GM12891 (cell line): ENCODE results near the gene RAB14.
A peak's percentile ranks its signal among the peaks of the same experiment; 100 is the strongest.

Experiments used
- DNase-seq: peaks from one replicate; pipeline ENCODE4 v3.0.0; 2011; ENCODE audit warnings: low spot score; ENCODE audit not compliant: insufficient read length
- FAIRE-seq: peaks from 2 replicates; lab custom pipeline; 2011; peaks lifted over from hg19 to GRCh38; lab: Jason Lieb, UNC
- PAX5 ChIP-seq: IDR thresholded peaks from 2 replicates; pipeline ENCODE4 v1.6.1; 2011; ENCODE audit warnings: low read length, moderate library complexity, mild to moderate bottlenecking; ENCODE audit not compliant: insufficient read depth, severe bottlenecking
- POLR2A ChIP-seq: IDR thresholded peaks from 2 replicates; pipeline ENCODE4 v1.6.1; 2011; ENCODE audit warnings: low read depth, low read length, control low read depth
- POLR2AphosphoS5 ChIP-seq: IDR thresholded peaks from 2 replicates; pipeline ENCODE4 v1.6.1; 2011; ENCODE audit warnings: low read depth, low read length, control low read depth
- POU2F2 ChIP-seq: IDR thresholded peaks from 2 replicates; pipeline ENCODE4 v1.6.1; 2011; ENCODE audit warnings: low read depth, mild to moderate bottlenecking, control low read depth, low read length, moderate library complexity
- SPI1 ChIP-seq: IDR thresholded peaks from 2 replicates; pipeline ENCODE4 v1.6.1; 2011; ENCODE audit warnings: low read depth, low read length, control low read depth
- TAF1 ChIP-seq: IDR thresholded peaks from 2 replicates; pipeline ENCODE4 v1.6.1; 2011; ENCODE audit warnings: low read depth, low read length, control low read depth

RAB14 gene

GRCh38 chr9:121235512-121235911 lies 33.8 kb upstream of the RAB14 start:
- FAIRE-seq = no peak
- no peak for DNase-seq
- TF ChIP-seq TAF1 (no peak), POLR2AphosphoS5 (no peak)

DNA sequence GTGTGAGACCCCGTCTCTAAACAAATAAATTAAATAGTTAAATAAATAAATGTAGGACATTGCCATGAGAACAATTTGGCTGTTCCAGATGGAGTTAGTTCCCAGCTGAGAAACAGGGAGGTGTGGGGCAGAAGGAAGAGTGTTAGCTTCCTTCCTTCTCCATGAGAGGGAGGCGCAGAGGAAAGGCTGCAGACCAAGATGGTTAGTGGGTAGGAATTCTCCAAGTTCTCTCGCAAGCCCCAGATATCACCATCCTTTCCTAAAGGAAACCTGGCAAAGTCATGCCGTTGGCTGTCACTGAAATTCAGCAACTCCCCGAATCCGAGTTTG lies 33.1 kb upstream of the RAB14 start:
- no peak for TF ChIP-seq TAF1
- no peak for TF ChIP-seq PAX5
- TF ChIP-seq POLR2A = no peak
- no peak for TF ChIP-seq POLR2AphosphoS5
- no peak for TF ChIP-seq SPI1
- TF ChIP-seq POU2F2 = no peak
- DNase-seq (no peak), FAIRE-seq (no peak)

DNA sequence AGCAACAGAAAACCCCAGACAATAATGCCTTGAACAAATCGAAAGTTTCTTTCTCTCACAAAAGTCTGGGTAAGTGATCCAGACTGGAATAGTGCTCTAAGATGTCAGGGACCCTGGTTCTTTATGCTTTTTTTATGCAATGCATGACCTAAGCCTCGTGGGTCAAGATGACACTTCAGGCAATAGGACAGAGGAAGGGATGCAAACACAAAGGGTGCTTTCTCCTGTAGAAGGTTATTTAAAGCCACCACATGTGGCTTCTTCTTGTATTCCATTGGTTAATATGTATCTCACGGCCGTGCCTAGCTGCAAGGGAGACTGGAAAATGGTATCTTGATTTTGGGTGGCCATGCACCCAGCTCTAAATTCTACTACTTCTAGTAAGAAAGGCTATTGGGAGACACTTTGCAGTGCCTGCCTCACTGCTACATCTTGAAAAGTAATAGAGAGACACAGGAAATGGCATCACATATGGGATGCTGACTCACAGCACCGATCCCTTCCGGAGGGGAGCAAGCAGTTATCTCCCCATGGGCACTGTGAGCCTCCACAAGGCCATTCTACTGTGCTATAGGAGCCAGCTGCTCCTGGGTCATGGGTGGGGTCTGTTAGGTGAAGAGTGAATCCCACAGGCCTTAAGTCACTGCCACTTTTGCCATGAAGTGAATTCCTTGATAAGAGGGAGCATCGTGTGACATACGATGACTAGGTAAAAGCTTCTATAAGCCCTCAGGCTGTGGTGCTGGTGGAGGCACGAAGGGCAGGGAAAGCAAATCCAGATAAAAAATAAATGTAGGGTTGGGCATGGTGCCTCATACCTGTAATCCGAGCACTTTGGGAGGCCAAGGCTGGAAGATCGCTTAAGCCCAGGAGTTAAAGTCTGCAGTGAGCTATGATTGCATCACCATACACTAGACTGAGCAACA lies 32.5 kb upstream of the RAB14 start:
- no peak for DNase-seq
- no peak for TF ChIP-seq SPI1
- no peak for TF ChIP-seq POLR2A
- no peak for TF ChIP-seq POLR2AphosphoS5
- no peak for TF ChIP-seq PAX5
- no peak for TF ChIP-seq TAF1
- TF ChIP-seq POU2F2 = no peak
- FAIRE-seq = no peak

- FAIRE-seq = no peak
- no peak for TF ChIP-seq TAF1
- no peak for TF ChIP-seq POLR2AphosphoS5
- no peak for TF ChIP-seq PAX5
- no peak for TF ChIP-seq SPI1
- TF ChIP-seq POLR2A = no peak
- no peak for TF ChIP-seq POU2F2
- no peak for DNase-seq
These were observed 30.6 kb upstream of the RAB14 start for GRCh38 chr9:121232251-121232650.

GRCh38 chr9:121230256-121230655 lies 28.6 kb upstream of the RAB14 start:
- no peak for TF ChIP-seq POLR2A
- no peak for TF ChIP-seq SPI1
- no peak for TF ChIP-seq TAF1
- TF ChIP-seq POU2F2 = no peak
- no peak for TF ChIP-seq POLR2AphosphoS5
- no peak for TF ChIP-seq PAX5
- FAIRE-seq (no peak), DNase-seq (no peak)

GRCh38 chr9:121227862-121228261 lies 26.2 kb upstream of the RAB14 start:
- DNase-seq (no peak), FAIRE-seq (no peak)
- TF ChIP-seq POLR2AphosphoS5 = no peak
- no peak for TF ChIP-seq POLR2A
- no peak for TF ChIP-seq POU2F2
- no peak for TF ChIP-seq TAF1
- TF ChIP-seq PAX5 = no peak
- peak; percentile 27; the same call in 1 of the 2 replicates for TF ChIP-seq SPI1

DNA sequence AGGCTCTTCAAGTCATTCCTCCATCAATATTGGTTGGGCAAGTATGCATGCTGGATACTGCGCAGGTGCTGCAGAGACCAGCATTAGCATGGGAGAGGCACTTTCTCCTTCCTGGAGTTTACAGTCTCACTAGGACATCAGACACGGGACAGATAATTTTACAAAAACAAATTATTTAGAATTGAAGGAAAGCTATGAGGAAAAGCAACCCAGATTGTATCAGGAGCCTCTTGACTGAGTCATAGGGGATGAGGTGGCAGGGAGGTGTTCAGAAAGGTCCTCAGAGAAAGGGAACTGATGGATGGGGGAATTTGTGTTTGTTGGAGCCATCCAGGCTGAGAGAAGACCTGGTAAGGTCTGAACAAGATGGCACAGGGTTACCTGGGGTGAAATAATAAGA lies 24.5 kb upstream of the RAB14 start:
- FAIRE-seq (no peak), DNase-seq (no peak)
- TF ChIP-seq POU2F2 (no peak), POLR2A (no peak), SPI1 (no peak), PAX5 (no peak), TAF1 (no peak), POLR2AphosphoS5 (no peak)

GRCh38 chr9:121225240-121225639 lies 23.6 kb upstream of the RAB14 start:
- FAIRE-seq (no peak), DNase-seq (no peak)
- TF ChIP-seq POU2F2 = no peak
- no peak for TF ChIP-seq SPI1
- no peak for TF ChIP-seq PAX5
- TF ChIP-seq POLR2A = no peak
- TF ChIP-seq POLR2AphosphoS5 = no peak
- no peak for TF ChIP-seq TAF1

DNA sequence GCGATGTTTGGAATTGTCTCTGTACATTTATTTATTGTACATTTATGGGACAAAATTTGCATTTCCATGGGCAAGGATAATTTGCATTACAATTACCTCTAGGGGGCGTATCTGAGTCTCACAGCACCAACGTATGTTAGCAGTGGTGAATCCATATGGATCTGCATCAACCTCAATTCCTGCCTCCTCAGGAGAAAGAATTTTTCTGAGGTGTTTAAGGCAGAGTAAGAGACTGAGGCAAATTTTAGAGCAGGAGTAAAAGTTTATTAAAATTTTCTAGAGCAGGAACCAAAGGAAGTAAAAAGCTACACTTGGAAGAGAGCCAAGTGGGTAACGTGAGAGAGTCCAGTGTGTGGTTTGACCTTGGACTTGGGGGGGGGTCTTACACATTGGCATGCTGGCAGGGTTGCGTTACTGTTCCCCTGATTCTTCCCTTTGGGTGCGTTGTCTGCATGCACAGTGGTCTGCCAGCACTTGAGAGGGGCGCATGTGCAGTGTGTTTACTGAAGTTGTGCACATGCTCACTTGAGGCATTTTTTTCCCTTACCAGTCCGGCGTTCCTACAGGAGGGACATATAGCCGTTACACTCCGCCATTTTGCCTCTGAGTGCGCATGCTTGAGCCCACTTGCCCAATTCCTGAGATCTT lies 21.0 kb upstream of the RAB14 start:
- no peak for TF ChIP-seq POU2F2
- TF ChIP-seq TAF1 = no peak
- no peak for TF ChIP-seq POLR2AphosphoS5
- no peak for TF ChIP-seq POLR2A
- no peak for TF ChIP-seq PAX5
- no peak for TF ChIP-seq SPI1
- no peak for DNase-seq
- no peak for FAIRE-seq
